ENCODE measurements around the gene SETBP1.

Gene SETBP1

DNA sequence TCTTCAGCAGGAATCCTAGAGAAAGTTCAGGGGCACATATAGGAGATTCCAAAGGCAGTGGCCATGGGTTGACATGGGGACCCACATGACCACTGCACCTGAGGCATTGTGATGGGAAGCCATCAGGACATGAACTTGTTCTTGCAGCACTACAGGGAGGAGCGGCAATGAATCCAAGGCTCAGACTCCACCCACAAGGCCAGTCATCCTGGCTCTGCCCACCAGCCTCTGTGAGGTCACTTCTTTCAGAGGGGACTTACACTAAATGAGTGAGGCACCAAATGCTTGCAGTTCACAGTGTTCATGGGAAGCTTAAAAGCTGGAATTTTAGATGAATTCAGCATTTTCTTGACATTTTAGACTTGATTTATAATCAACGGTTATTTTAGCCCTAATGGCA, 254.2 kb downstream of the SETBP1 start:
- Histone ChIP-seq H3K36me3 (replicated peaks in 1 of 2; ENCODE audit: control insufficient read depth in 2 of 2, insufficient read depth in 2 of 2, low read length in 2 of 2) (peaks cover 2 to 3% of the 10 kb centered on the region in 2 donors), H4K91ac (ENCODE audit: low read depth, low read length, poor library complexity) (no peak overlapping the region), H3K9me3 (replicated peaks in 1 of 2; ENCODE audit: control insufficient read depth in 2 of 2, insufficient read depth in 1 of 2, low read depth in 1 of 2, low read length in 2 of 2) (peaks cover 4 to 8% of the 10 kb centered on the region in 2 donors), H3K4me2 (ENCODE audit: insufficient read depth, low read length, poor library complexity, severe bottlenecking) (no peak overlapping the region), H2BK5ac (ENCODE audit: low read length) (no peak overlapping the region), H4K8ac (ENCODE audit: low read depth, low read length) (no peak overlapping the region), H2BK15ac (ENCODE audit: low read length) (no peak overlapping the region), H3K4me3 (ENCODE audit: low read length in 2 of 2) (no peak overlapping the region), H3K18ac (ENCODE audit: low read length) (no peak overlapping the region), H3K23ac (ENCODE audit: low read depth, low read length, poor library complexity) (no peak overlapping the region), H3K14ac (ENCODE audit: low read length) (no peak overlapping the region), H3K9ac (ENCODE audit: low read depth, low read length, poor library complexity) (no peak overlapping the region), H3K79me1 (ENCODE audit: low read depth, low read length) (no peaks in the 10 kb centered on the region), H2BK120ac (ENCODE audit: low read depth, low read length) (no peak overlapping the region), H3K27me3 (ENCODE audit: control insufficient read depth in 3 of 3, insufficient read depth in 3 of 3, low read depth in 1 of 3, low read length in 3 of 3) (no peaks in the 10 kb centered on the region), H2AFZ (ENCODE audit: low read length) (no peak overlapping the region), H3K4ac (ENCODE audit: low read length) (no peak overlapping the region), H3K27ac (replicated peaks; ENCODE audit: low read length) (no peak overlapping the region), H2BK12ac (ENCODE audit: low read length) (no peak overlapping the region), H2AK5ac (ENCODE audit: low read depth, low read length) (no peak overlapping the region), H3K4me1 (ENCODE audit: control insufficient read depth in 2 of 2, insufficient read depth in 1 of 2, low read depth in 1 of 2, low read length in 2 of 2) (peaks cover 0 to 6% of the 10 kb centered on the region in 2 donors)
- WGBS, 2 donors (ENCODE audit: extremely low coverage in 2 of 2, insufficient read length in 2 of 2, insufficient replicate concordance in 1 of 2) = no CpG with 5 or more reads among the region's 2 CpGs
- no peak for DNase-seq (ENCODE audit: low spot score)

DNA sequence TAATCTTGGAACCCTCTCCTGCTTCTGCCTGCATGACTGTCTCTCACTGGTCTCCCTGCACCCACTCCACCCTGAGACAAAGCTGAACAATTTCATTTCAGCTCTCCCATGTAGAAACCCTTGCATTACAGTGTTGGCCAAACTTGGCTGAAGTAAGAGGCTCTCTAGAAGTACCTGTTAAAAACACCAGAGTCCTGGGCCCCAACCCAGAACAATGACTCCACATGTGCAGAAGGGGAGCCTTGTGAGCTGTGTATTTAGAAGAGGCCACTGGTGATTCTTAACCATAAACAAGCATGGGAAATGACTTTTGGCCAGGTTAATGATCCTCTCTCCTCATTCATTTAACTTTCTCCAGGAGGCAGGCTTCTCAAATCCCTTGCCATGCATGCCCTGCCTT, 254.8 kb downstream of the SETBP1 start:
- no peak overlapping the region for H3K23ac ChIP-seq (ENCODE audit: low read depth, low read length, poor library complexity)
- H3K36me3 ChIP-seq (replicated peaks in 1 of 2; ENCODE audit: control insufficient read depth in 2 of 2, insufficient read depth in 2 of 2, low read length in 2 of 2) = peaks cover 2 to 3% of the 10 kb centered on the region in 2 donors
- no peak overlapping the region for H2BK120ac ChIP-seq (ENCODE audit: low read depth, low read length)
- no peak overlapping the region for H3K4ac ChIP-seq (ENCODE audit: low read length)
- H4K8ac ChIP-seq (ENCODE audit: low read depth, low read length) = no peak overlapping the region
- no peak overlapping the region for H2AK5ac ChIP-seq (ENCODE audit: low read depth, low read length)
- H3K4me2 ChIP-seq (ENCODE audit: insufficient read depth, low read length, poor library complexity, severe bottlenecking) = no peak overlapping the region
- no peak overlapping the region for H3K4me3 ChIP-seq (ENCODE audit: low read length in 2 of 2)
- no peak overlapping the region for H2BK12ac ChIP-seq (ENCODE audit: low read length)
- H2AFZ ChIP-seq (ENCODE audit: low read length) = no peak overlapping the region
- H3K27ac ChIP-seq (replicated peaks; ENCODE audit: low read length) = no peak overlapping the region
- H2BK15ac ChIP-seq (ENCODE audit: low read length) = no peak overlapping the region
- no peak overlapping the region for H2BK5ac ChIP-seq (ENCODE audit: low read length)
- H3K9ac ChIP-seq (ENCODE audit: low read depth, low read length, poor library complexity) = no peak overlapping the region
- peaks cover 0 to 6% of the 10 kb centered on the region in 2 donors for H3K4me1 ChIP-seq (ENCODE audit: control insufficient read depth in 2 of 2, insufficient read depth in 1 of 2, low read depth in 1 of 2, low read length in 2 of 2)
- H3K18ac ChIP-seq (ENCODE audit: low read length) = no peak overlapping the region
- no peaks in the 10 kb centered on the region for H3K79me1 ChIP-seq (ENCODE audit: low read depth, low read length)
- H3K14ac ChIP-seq (ENCODE audit: low read length) = no peak overlapping the region
- no peak for DNase-seq (ENCODE audit: low spot score)
- no peaks in the 10 kb centered on the region for H3K27me3 ChIP-seq (ENCODE audit: control insufficient read depth in 3 of 3, insufficient read depth in 3 of 3, low read depth in 1 of 3, low read length in 3 of 3)
- H4K91ac ChIP-seq (ENCODE audit: low read depth, low read length, poor library complexity) = no peak overlapping the region
- peaks cover 4 to 8% of the 10 kb centered on the region in 2 donors for H3K9me3 ChIP-seq (replicated peaks in 1 of 2; ENCODE audit: control insufficient read depth in 2 of 2, insufficient read depth in 1 of 2, low read depth in 1 of 2, low read length in 2 of 2)

DNA sequence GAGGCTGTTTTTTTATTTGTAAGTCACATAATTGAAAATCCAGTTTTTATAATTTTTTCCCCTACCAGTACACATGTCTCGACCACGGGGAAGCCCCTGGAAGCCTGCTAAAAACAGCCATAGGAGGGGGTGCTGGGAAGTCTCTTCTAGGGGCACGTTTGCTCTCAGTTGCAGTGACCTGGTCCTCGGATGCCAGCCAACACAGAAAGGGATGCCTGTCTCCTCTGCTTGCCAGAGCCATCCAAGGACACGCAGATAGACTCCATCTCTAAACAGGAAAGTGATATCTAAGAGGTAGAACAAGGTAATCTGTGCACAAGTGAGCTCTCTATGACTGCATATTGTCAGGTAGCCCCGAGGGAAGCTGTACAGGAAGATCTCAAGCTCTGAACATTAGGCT, 255.8 kb downstream of the SETBP1 start:
- H3K9ac ChIP-seq (ENCODE audit: low read depth, low read length, poor library complexity) = no peak overlapping the region
- no peaks in the 10 kb centered on the region for H3K79me1 ChIP-seq (ENCODE audit: low read depth, low read length)
- DNase-seq (ENCODE audit: low spot score) = no peak
- no peak overlapping the region for H2AFZ ChIP-seq (ENCODE audit: low read length)
- H4K8ac ChIP-seq (ENCODE audit: low read depth, low read length) = no peak overlapping the region
- no peak overlapping the region for H2BK120ac ChIP-seq (ENCODE audit: low read depth, low read length)
- H3K4me3 ChIP-seq (ENCODE audit: low read length in 2 of 2) = no peak overlapping the region
- no peak overlapping the region for H3K4me2 ChIP-seq (ENCODE audit: insufficient read depth, low read length, poor library complexity, severe bottlenecking)
- H2BK15ac ChIP-seq (ENCODE audit: low read length) = no peak overlapping the region
- H3K9me3 ChIP-seq (replicated peaks in 1 of 2; ENCODE audit: control insufficient read depth in 2 of 2, insufficient read depth in 1 of 2, low read depth in 1 of 2, low read length in 2 of 2) = peaks cover 4 to 11% of the 10 kb centered on the region in 2 donors
- no CpG with 5 or more reads among the region's 6 CpGs for WGBS, 2 donors (ENCODE audit: extremely low coverage in 2 of 2, insufficient read length in 2 of 2, insufficient replicate concordance in 1 of 2)
- H3K18ac ChIP-seq (ENCODE audit: low read length) = no peak overlapping the region
- H2AK5ac ChIP-seq (ENCODE audit: low read depth, low read length) = no peak overlapping the region
- H4K91ac ChIP-seq (ENCODE audit: low read depth, low read length, poor library complexity) = no peak overlapping the region
- H3K14ac ChIP-seq (ENCODE audit: low read length) = no peak overlapping the region
- peaks cover 0 to 6% of the 10 kb centered on the region in 2 donors for H3K4me1 ChIP-seq (ENCODE audit: control insufficient read depth in 2 of 2, insufficient read depth in 1 of 2, low read depth in 1 of 2, low read length in 2 of 2)
- no peak overlapping the region for H2BK5ac ChIP-seq (ENCODE audit: low read length)
- H3K23ac ChIP-seq (ENCODE audit: low read depth, low read length, poor library complexity) = no peak overlapping the region
- no peak overlapping the region for H3K4ac ChIP-seq (ENCODE audit: low read length)
- no peak overlapping the region for H3K27ac ChIP-seq (replicated peaks; ENCODE audit: low read length)
- H3K27me3 ChIP-seq (ENCODE audit: control insufficient read depth in 3 of 3, insufficient read depth in 3 of 3, low read depth in 1 of 3, low read length in 3 of 3) = no peaks in the 10 kb centered on the region
- peaks cover 2 to 3% of the 10 kb centered on the region in 2 donors for H3K36me3 ChIP-seq (replicated peaks in 1 of 2; ENCODE audit: control insufficient read depth in 2 of 2, insufficient read depth in 2 of 2, low read length in 2 of 2)
- H2BK12ac ChIP-seq (ENCODE audit: low read length) = no peak overlapping the region

GRCh38 chr18:44937960-44938719, 257.5 kb downstream of the SETBP1 start:
- Histone ChIP-seq H3K18ac (ENCODE audit: low read length) (no peak overlapping the region), H2BK120ac (ENCODE audit: low read depth, low read length) (no peak overlapping the region), H3K27ac (replicated peaks; ENCODE audit: low read length) (no peak overlapping the region), H3K23ac (ENCODE audit: low read depth, low read length, poor library complexity) (no peak overlapping the region), H2BK5ac (ENCODE audit: low read length) (no peak overlapping the region), H3K79me1 (ENCODE audit: low read depth, low read length) (no peaks in the 10 kb centered on the region), H3K9ac (ENCODE audit: low read depth, low read length, poor library complexity) (no peak overlapping the region), H3K4me2 (ENCODE audit: insufficient read depth, low read length, poor library complexity, severe bottlenecking) (no peak overlapping the region), H4K91ac (ENCODE audit: low read depth, low read length, poor library complexity) (no peak overlapping the region), H2BK15ac (ENCODE audit: low read length) (no peak overlapping the region), H3K4me1 (ENCODE audit: control insufficient read depth in 2 of 2, insufficient read depth in 1 of 2, low read depth in 1 of 2, low read length in 2 of 2) (peaks cover 3 to 6% of the 10 kb centered on the region in 2 donors), H2AFZ (ENCODE audit: low read length) (no peak overlapping the region), H3K14ac (ENCODE audit: low read length) (no peak overlapping the region), H3K4me3 (ENCODE audit: low read length in 2 of 2) (no peak overlapping the region), H3K27me3 (ENCODE audit: control insufficient read depth in 3 of 3, insufficient read depth in 3 of 3, low read depth in 1 of 3, low read length in 3 of 3) (no peaks in the 10 kb centered on the region), H3K36me3 (replicated peaks in 1 of 2; ENCODE audit: control insufficient read depth in 2 of 2, insufficient read depth in 2 of 2, low read length in 2 of 2) (peaks cover 2 to 3% of the 10 kb centered on the region in 2 donors), H4K8ac (ENCODE audit: low read depth, low read length) (no peak overlapping the region), H3K9me3 (replicated peaks in 1 of 2; ENCODE audit: control insufficient read depth in 2 of 2, insufficient read depth in 1 of 2, low read depth in 1 of 2, low read length in 2 of 2) (peaks cover 4 to 11% of the 10 kb centered on the region in 2 donors), H3K4ac (ENCODE audit: low read length) (no peak overlapping the region), H2BK12ac (ENCODE audit: low read length) (no peak overlapping the region), H2AK5ac (ENCODE audit: low read depth, low read length) (no peak overlapping the region)
- WGBS, 2 donors (ENCODE audit: extremely low coverage in 2 of 2, insufficient read length in 2 of 2, insufficient replicate concordance in 1 of 2) = no CpG with 5 or more reads among the region's 12 CpGs
- no peak for DNase-seq (ENCODE audit: low spot score)

Data from neuronal stem cell (in vitro differentiated cells).